DND-41 (cell line): Measurements from ENCODE around the gene VIT.

Experiments
- EZH2 ChIP-seq: IDR thresholded peaks from 3 replicates; pipeline ENCODE4 v1.6.1; 2012; ENCODE audit warnings: borderline replicate concordance, low read depth, mild to moderate bottlenecking, moderate library complexity, low read length, inconsistent platforms; ENCODE audit not compliant: severe bottlenecking
- TF ChIP-seq, protein P1 (sequence below): IDR thresholded peaks from 2 replicates; pipeline ENCODE4 v1.5.1; 2012; ENCODE audit warnings: borderline replicate concordance, low read length, moderate library complexity, mild to moderate bottlenecking; ENCODE audit not compliant: poor library complexity, severe bottlenecking; ENCODE audit errors: extremely low read depth

DNA sequence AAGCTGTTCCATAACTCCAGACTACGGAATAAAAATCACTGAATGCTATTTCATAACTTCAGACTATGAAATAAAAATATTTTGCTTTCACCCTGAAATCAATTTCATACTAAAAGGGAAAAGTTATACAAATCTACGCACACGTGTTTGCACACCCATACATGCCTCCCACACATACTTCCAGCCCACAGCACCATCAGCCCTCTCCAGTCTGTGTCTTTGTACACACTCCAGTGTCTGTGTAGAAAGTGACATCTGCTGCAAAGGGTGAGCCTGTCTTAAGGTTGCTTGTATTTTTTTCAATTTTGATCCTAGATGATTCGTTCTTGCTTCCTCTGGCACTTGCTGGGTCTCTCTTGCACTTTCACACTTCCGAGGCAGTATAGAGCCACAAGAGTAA is 53.6 kb downstream of the VIT start:
- TF ChIP-seq, protein P1, sequence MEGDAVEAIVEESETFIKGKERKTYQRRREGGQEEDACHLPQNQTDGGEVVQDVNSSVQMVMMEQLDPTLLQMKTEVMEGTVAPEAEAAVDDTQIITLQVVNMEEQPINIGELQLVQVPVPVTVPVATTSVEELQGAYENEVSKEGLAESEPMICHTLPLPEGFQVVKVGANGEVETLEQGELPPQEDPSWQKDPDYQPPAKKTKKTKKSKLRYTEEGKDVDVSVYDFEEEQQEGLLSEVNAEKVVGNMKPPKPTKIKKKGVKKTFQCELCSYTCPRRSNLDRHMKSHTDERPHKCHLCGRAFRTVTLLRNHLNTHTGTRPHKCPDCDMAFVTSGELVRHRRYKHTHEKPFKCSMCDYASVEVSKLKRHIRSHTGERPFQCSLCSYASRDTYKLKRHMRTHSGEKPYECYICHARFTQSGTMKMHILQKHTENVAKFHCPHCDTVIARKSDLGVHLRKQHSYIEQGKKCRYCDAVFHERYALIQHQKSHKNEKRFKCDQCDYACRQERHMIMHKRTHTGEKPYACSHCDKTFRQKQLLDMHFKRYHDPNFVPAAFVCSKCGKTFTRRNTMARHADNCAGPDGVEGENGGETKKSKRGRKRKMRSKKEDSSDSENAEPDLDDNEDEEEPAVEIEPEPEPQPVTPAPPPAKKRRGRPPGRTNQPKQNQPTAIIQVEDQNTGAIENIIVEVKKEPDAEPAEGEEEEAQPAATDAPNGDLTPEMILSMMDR: no peak
- TF ChIP-seq EZH2: no peak
